ENCODE measurements around the gene DHRS2. TPM values are rescaled to one million over a fixed set of nuclear protein-coding genes. Genes with fewer than 3 reads are reported as not detected.
"Not testable (repeated sequence)": the region's sequence is repeated elsewhere in the genome, so short reads cannot be mapped to it uniquely, and the experiment has no call there.

Gene DHRS2, protein sequence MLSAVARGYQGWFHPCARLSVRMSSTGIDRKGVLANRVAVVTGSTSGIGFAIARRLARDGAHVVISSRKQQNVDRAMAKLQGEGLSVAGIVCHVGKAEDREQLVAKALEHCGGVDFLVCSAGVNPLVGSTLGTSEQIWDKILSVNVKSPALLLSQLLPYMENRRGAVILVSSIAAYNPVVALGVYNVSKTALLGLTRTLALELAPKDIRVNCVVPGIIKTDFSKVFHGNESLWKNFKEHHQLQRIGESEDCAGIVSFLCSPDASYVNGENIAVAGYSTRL
- under 1 TPM in 2 of 4 donors, not detected in 2; 0.28 to 0.37 TPM for total RNA-seq

- intact Hi-C loops (cut with DNase I; ENCODE audit: low total_unique reads), result no loop called here
- Histone ChIP-seq H3K4me3 (no peak within 1 kb of the TSS), H3K4me1 (peaks cover 0 to 3% of the 10 kb centered on the region in 2 donors)
Observed at GRCh38 chr14:23636317-23637211, at the start of gene DHRS2. TSS of gene DHRS2 (plus strand) at chr14:23636364. CDS start at chr14:23638865, 2,501 bp downstream.

GRCh38 chr14:23588884-23589598 is 47.1 kb upstream of the DHRS2 start:
- intact Hi-C loops (cut with DNase I; ENCODE audit: low total_unique reads), result no loop called here
- no peak overlapping the region for H3K27ac ChIP-seq
- no peaks in the 10 kb centered on the region for H3K36me3 ChIP-seq
- TF ChIP-seq POLR2A (IDR thresholded peaks at IDR 0.05), result no peak
- peak; percentile 61 to 78 (median 68) for TF ChIP-seq CTCF (IDR thresholded peaks at IDR 0.05)
- peak; percentile 81 to 88 for DNase-seq
- H3K4me1 ChIP-seq, result peaks cover 0 to 4% of the 10 kb centered on the region in 2 donors
- no peaks in the 10 kb centered on the region for H3K9me3 ChIP-seq
- H3K27me3 ChIP-seq, result no peaks in the 10 kb centered on the region
- H3K4me3 ChIP-seq, result no peak overlapping the region

More at GRCh38 chr14:23636317-23637211, at the start of gene DHRS2:
- Histone ChIP-seq H3K36me3 (no peaks in the 10 kb centered on the region), H3K9me3 (no peaks in the 10 kb centered on the region), H3K27ac (no peak within 1 kb of the TSS), H3K27me3 (no peaks in the 10 kb centered on the region)
- no peak for DNase-seq
- no peak for TF ChIP-seq CTCF (IDR thresholded peaks at IDR 0.05)
- no peak for TF ChIP-seq POLR2A (IDR thresholded peaks at IDR 0.05)

GRCh38 chr14:23589606-23590005 is 46.6 kb upstream of the DHRS2 start:
- Histone ChIP-seq H3K9me3 (no peaks in the 10 kb centered on the region), H3K36me3 (no peaks in the 10 kb centered on the region), H3K27ac (no peak overlapping the region), H3K27me3 (no peaks in the 10 kb centered on the region), H3K4me1 (peaks cover 0 to 4% of the 10 kb centered on the region in 2 donors), H3K4me3 (no peak overlapping the region)
- no peak for DNase-seq
- intact Hi-C loops (cut with DNase I; ENCODE audit: low total_unique reads), result no loop called here
- TF ChIP-seq CTCF (IDR thresholded peaks at IDR 0.05) (no peak), POLR2A (IDR thresholded peaks at IDR 0.05) (no peak)

DNA sequence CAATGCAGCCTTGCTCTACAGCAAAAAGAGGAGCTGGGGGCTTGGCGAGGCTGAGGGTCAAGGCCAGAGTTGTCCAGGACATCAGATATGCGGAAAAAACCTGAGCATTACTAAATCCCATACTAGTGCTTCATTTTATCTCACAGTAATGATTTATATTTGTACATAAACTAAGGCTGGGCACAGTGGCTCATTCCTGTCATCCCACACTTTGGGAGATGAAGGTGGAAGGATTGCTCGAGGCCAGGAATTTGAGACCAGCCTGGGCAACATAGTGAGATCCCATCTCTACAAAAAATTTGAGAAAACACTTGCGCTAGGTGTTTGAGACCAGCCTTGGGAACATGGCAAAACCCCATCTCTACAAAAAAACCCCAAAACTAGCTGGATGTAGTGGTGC is 46.0 kb upstream of the DHRS2 start:
- H3K27me3 ChIP-seq, result no peaks in the 10 kb centered on the region
- no peaks in the 10 kb centered on the region for H3K36me3 ChIP-seq
- no peak overlapping the region for H3K27ac ChIP-seq
- no peak for TF ChIP-seq POLR2A (IDR thresholded peaks at IDR 0.05)
- no peak for TF ChIP-seq CTCF (IDR thresholded peaks at IDR 0.05)
- intact Hi-C loops (cut with DNase I; ENCODE audit: low total_unique reads), result no loop called here
- no peak overlapping the region for H3K4me3 ChIP-seq
- H3K4me1 ChIP-seq, result peaks cover 0 to 4% of the 10 kb centered on the region in 2 donors
- no peak for DNase-seq
- H3K9me3 ChIP-seq, result no peaks in the 10 kb centered on the region

GRCh38 chr14:23594191-23594590 is 42.0 kb upstream of the DHRS2 start:
- H3K36me3 ChIP-seq; intact Hi-C loops (cut with DNase I; ENCODE audit: low total_unique reads); H3K9me3 ChIP-seq; DNase-seq; H3K4me3 ChIP-seq; H3K27me3 ChIP-seq; H3K4me1 ChIP-seq; H3K27ac ChIP-seq: not testable (repeated sequence)
